Measurements from ENCODE around the gene KCTD17.

Gene KCTD17

GRCh38 chr22:37101311-37102066 is 49.9 kb downstream of the KCTD17 start:
- DNase-seq = no peak

DNA sequence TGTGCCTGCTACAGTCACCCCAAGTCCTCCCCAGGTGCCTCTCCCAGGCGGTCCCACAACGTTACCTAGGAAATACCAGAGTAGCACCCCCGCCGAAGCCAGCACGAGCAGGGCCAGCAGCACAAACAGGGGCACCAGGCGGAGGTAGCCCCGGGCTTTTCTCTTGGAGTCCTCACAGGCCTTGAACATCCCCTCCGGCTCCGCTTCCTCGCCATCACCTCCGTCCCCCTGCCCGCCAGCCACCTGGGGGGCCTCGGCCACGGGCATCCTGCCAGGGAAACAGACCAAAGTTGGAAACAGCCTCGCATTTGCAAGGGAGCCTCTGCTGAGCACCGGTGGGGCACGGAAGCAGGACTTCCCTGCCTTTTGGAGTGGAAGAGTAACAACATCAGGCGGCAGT is 51.6 kb downstream of the KCTD17 start:
- DNase-seq = no peak

- no peak for DNase-seq
These were observed 52.3 kb downstream of the KCTD17 start for GRCh38 chr22:37103656-37104452.

- DNase-seq = no peak
These were observed 53.6 kb downstream of the KCTD17 start for GRCh38 chr22:37105154-37105553.

- no peak for DNase-seq
These were observed 54.4 kb downstream of the KCTD17 start for GRCh38 chr22:37105990-37106389.

GRCh38 chr22:37107816-37108621 is 56.5 kb downstream of the KCTD17 start:
- DNase-seq = no peak

DNA sequence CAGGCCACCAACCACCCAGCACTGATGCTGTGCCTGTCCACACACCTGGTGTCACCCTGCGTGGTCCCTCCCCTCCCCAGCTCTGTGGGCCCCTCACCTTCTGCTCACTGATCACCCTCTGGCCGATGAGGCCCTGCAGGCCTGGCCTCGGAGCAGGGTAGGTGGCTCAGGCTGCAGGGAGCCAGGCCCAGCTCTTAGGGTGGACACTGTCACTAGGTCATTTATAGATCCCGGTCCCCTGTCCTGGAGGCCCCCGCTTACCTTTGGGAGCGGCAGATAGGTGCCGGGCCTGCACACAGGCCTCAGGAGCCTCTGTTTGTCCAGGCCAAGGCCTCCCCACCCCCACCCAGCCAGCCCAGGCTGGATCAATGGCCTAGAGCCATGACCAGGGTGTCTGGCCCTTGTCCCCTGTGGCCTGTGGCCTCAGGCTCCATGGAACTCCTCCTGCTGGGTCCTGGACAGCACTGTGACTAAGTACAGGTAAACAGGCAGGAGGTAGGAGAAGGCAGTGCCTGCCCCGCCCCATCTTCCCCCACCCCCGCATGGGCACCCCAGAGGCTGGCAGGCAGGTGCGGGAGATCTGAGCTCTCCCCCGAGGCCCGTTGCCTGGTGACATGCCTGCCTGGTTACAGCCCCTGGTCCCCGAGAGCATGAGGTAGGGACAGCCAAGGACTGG is 57.8 kb downstream of the KCTD17 start, which contains the start of gene TMPRSS6:
TMPRSS6 (minus strand) TSS at position 472 of the 676 bp plus-strand sequence. CDS start 6,296 bp downstream, outside the sequence.
- DNase-seq = no peak

DNA sequence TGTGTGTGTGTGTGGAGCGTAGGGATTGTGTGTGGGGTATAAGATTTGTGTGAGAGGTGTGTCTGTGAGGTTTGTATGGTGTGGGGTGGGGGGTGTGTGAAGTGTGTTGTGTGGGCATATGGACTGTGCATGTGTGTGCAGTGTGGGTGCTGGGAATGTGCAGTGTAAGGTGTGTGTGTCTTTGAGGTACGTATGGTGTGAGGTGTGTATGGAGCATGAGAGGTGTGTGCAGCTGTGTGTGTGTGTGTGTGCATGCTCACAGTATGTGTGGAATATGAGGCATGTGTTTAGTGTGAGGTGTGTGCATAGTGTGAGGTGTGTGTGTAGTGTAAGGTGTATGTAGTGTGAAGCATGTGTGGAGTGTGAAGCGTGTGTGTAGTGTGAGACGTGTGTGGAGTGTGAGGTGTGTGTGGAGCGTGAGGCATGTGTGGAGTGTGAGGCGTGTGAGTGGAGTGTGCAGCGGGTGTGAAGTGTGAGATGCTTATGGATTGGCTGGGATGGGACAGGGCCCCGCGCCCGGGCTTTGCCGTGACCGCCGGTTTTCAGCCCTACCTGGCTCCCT is 59.7 kb downstream of the KCTD17 start:
- no peak for DNase-seq

GRCh38 chr22:37112084-37112728 is 60.7 kb downstream of the KCTD17 start:
- no peak for DNase-seq
